Measurements from ENCODE around the gene CYP19A1. TPM values are rescaled to one million over a fixed set of nuclear protein-coding genes. Genes with fewer than 3 reads are reported as not detected.

The CYP19A1 gene
- total and polyA plus RNA-seq, 9 of the 15 experiments (the other 6 are each of a cell fraction or from before 2014, with no cell fraction given): 0.16 to 0.63 (median 0.47) TPM; not detected in 3

- no peak overlapping the region for H3K4me2 ChIP-seq (ENCODE audit: insufficient read depth, low read length)
- intact Hi-C loops (cut with micrococcal nuclease): no loop called here
- no peaks in the 10 kb centered on the region for H3K9me3 ChIP-seq (replicated peaks; ENCODE audit: control insufficient read depth, insufficient read depth, low read depth, low read length)
- H3K27ac ChIP-seq (ENCODE audit: extremely low read depth, low read depth, low read length): no peak overlapping the region
- FAIRE-seq (no peak), DNase-seq (ENCODE audit: extremely low read depth in 1 of 4, low spot score in 3 of 4) (no peak), ATAC-seq (no peak)
- TF ChIP-seq HINFP (tag; conservative IDR thresholded peaks at IDR 0.05; ENCODE audit: low read depth): no peak
- peak; percentile 29; the same call in 1 of the 2 replicates for TF ChIP-seq CEBPB (tag; IDR thresholded peaks at IDR 0.05)
- no peaks in the 10 kb centered on the region for H4K20me1 ChIP-seq (replicated peaks; ENCODE audit: control insufficient read depth, insufficient read depth, low read length)
- H2AFZ ChIP-seq (ENCODE audit: low read depth, low read length): no peak overlapping the region
- H3K9ac ChIP-seq (ENCODE audit: insufficient read depth in 1 of 2, low read depth in 2 of 2, low read length in 2 of 2): no peak overlapping the region
- H3K4me1 ChIP-seq (replicated peaks in 1 of 2; ENCODE audit: control insufficient read depth in 2 of 2, insufficient read depth in 2 of 2, low read length in 2 of 2): peaks cover 0 to 25% of the 10 kb centered on the region in 2 experiments; a peak in 4 of 5 replicates
- BruUV-seq (replicated peaks): no TSS peak
- H3K79me2 ChIP-seq (ENCODE audit: control insufficient read depth, insufficient read depth, low read length): no peaks in the 10 kb centered on the region
- no peaks in the 10 kb centered on the region for H3K36me3 ChIP-seq (ENCODE audit: control insufficient read depth, insufficient read depth, low read length)
- POLR2A ChIA-PET: interaction anchor here (0.8 to 1.4 kb wide), 3 partner anchors 12 to 26 kb away, joined by 3 to 4 read pairs (median 3); no protein-coding TSS in a partner anchor
- WGBS (ENCODE audit: insufficient coverage, low coverage, missing lambda C conversion rate): 42% methylated on average over 3 of the region's 3 CpGs
- H3K9me1 ChIP-seq (ENCODE audit: control insufficient read depth, insufficient read depth, low read length): no peaks in the 10 kb centered on the region
- peaks cover 5 to 25% of the 10 kb centered on the region in 2 experiments; a peak in 3 of 5 replicates for H3K27me3 ChIP-seq (ENCODE audit: control insufficient read depth in 2 of 2, insufficient read depth in 2 of 2, low read length in 2 of 2)
- CTCF ChIA-PET (ENCODE audit: low intra/inter-chr PET ratio): no interaction called here
- H3K4me3 ChIP-seq: no peak overlapping the region
- in situ Hi-C loops (cut with MboI): no loop called here
Measured at GRCh38 chr15:51252671-51253070, 85.7 kb downstream of the CYP19A1 start.

- intact Hi-C loops (cut with micrococcal nuclease) (no loop called here), in situ Hi-C loops (cut with MboI) (no loop called here)
- no peak overlapping the region for H3K9ac ChIP-seq (ENCODE audit: insufficient read depth in 1 of 2, low read depth in 2 of 2, low read length in 2 of 2)
- FAIRE-seq (no peak), ATAC-seq (peak; percentile 66), DNase-seq (ENCODE audit: extremely low read depth in 1 of 4, low spot score in 3 of 4) (peak in 2 of 4 experiments; percentile 18 to 20)
- H3K4me1 ChIP-seq (replicated peaks in 1 of 2; ENCODE audit: control insufficient read depth in 2 of 2, insufficient read depth in 2 of 2, low read length in 2 of 2): peaks cover 0 to 25% of the 10 kb centered on the region in 2 experiments; a peak in 4 of 5 replicates
- ChIA-PET POLR2A (interaction anchor here (0.5 to 0.7 kb wide), 3 partner anchors 15 to 91 kb away, joined by 3 to 4 read pairs (median 4); no protein-coding TSS in a partner anchor), CTCF (ENCODE audit: low intra/inter-chr PET ratio) (no interaction called here)
- H3K9me3 ChIP-seq (replicated peaks; ENCODE audit: control insufficient read depth, insufficient read depth, low read depth, low read length): no peaks in the 10 kb centered on the region
- H3K4me3 ChIP-seq: no peak overlapping the region
- peaks cover 5 to 23% of the 10 kb centered on the region in 2 experiments; a peak in 3 of 5 replicates for H3K27me3 ChIP-seq (ENCODE audit: control insufficient read depth in 2 of 2, insufficient read depth in 2 of 2, low read length in 2 of 2)
- WGBS (ENCODE audit: insufficient coverage, low coverage, missing lambda C conversion rate): 0% methylated on average over 1 of the region's 1 CpG
- BruUV-seq (replicated peaks): no TSS peak
- TF ChIP-seq EP400 (IDR thresholded peaks at IDR 0.05) (no peak), SIRT6 (IDR thresholded peaks at IDR 0.05; ENCODE audit: low read depth, low read length) (no peak), SOX6 (IDR thresholded peaks at IDR 0.05) (peak; percentile 66; the same call in 1 of the 2 replicates), ZNF696 (CRISPR knock-in tag; conservative IDR thresholded peaks at IDR 0.05) (no peak), ZNF75A (CRISPR knock-in tag; IDR thresholded peaks at IDR 0.05) (no peak), ELK3 (CRISPR knock-in tag; IDR thresholded peaks at IDR 0.05) (no peak), ELF2 (CRISPR knock-in tag; IDR thresholded peaks at IDR 0.05) (no peak)
- TF ChIP-seq, protein P1, sequence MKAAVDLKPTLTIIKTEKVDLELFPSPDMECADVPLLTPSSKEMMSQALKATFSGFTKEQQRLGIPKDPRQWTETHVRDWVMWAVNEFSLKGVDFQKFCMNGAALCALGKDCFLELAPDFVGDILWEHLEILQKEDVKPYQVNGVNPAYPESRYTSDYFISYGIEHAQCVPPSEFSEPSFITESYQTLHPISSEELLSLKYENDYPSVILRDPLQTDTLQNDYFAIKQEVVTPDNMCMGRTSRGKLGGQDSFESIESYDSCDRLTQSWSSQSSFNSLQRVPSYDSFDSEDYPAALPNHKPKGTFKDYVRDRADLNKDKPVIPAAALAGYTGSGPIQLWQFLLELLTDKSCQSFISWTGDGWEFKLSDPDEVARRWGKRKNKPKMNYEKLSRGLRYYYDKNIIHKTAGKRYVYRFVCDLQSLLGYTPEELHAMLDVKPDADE (conservative IDR thresholded peaks at IDR 0.05; ENCODE audit: control insufficient read depth, low read depth, low read length): no peak
- no peak overlapping the region for H2AFZ ChIP-seq (ENCODE audit: low read depth, low read length)
- no peak overlapping the region for H3K4me2 ChIP-seq (ENCODE audit: insufficient read depth, low read length)
- H4K20me1 ChIP-seq (replicated peaks; ENCODE audit: control insufficient read depth, insufficient read depth, low read length): no peaks in the 10 kb centered on the region
- H3K79me2 ChIP-seq (ENCODE audit: control insufficient read depth, insufficient read depth, low read length): no peaks in the 10 kb centered on the region
- H3K9me1 ChIP-seq (ENCODE audit: control insufficient read depth, insufficient read depth, low read length): no peaks in the 10 kb centered on the region
- H3K36me3 ChIP-seq (ENCODE audit: control insufficient read depth, insufficient read depth, low read length): no peaks in the 10 kb centered on the region
- H3K27ac ChIP-seq (ENCODE audit: extremely low read depth, low read depth, low read length): no peak overlapping the region
Measured at GRCh38 chr15:51251556-51251955, 86.8 kb downstream of the CYP19A1 start.

Measured in K562 (cell line).